GM19023 (cell line): ENCODE measurements around the gene RAB20.
"Not testable (repeated sequence)": the region's sequence is repeated elsewhere in the genome, so short reads cannot be mapped to it uniquely, and the experiment has no call there.

ENCODE experiments used
- ATAC-seq: cut with Tn5 transposase; IDR thresholded peaks from one replicate; pipeline ENCODE4 v1.9.1; 2021; ENCODE audit warnings: mild to moderate bottlenecking, moderate library complexity; ENCODE audit not compliant: unreplicated experiment

The RAB20 gene

DNA sequence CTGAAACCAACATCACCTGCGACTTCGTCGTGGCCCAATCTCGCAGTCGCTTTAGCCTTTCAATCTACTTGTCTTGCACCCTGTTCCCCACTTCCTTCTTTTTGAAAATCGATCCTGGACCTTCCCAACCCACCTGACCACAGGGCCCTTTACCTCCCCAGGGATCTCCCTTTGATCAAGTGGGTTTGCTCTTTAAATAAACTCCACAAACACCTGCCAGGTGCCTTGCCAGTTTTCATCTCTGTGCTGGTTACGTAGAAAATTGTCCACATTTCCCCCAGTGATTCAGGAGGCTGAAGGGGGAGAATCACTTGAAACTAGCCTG, 14.5 kb upstream of the RAB20 start:
- no peak for ATAC-seq

DNA sequence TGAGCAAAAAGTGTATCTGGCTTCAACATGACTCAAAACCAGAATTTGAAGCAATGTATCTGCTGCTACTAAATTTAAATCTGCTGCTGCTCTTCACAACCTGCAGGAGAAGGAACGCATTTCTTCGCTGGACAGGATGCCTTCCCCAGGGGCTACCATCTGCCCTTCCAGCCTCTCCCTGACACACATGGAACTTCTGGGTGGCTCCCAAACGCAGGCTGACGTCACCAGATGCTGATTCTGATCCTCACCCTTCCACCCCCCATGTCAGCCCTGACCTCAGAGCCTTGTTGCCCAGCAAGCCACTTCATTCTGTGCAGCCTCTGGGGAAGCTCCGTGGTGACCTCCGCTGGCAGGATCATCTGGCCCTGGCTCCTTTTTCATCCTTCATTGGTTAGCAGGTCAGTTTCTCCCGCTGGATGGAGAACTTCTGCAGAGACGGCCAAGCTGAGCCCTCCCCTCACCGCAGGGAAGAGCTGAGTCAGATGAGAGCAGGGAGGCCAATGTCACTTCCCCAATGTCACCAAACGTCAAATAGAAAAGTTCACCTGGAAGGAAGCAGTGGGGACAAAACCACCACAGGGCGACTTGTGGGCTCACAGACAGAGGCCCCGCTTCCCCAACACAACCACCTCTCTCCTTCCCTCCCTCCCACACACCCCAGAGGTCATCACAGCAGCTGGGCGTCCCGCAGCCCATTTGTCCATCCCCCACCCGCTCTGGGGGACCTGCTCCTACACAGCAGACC, 14.0 kb upstream of the RAB20 start:
- peak; percentile 86 for ATAC-seq

DNA sequence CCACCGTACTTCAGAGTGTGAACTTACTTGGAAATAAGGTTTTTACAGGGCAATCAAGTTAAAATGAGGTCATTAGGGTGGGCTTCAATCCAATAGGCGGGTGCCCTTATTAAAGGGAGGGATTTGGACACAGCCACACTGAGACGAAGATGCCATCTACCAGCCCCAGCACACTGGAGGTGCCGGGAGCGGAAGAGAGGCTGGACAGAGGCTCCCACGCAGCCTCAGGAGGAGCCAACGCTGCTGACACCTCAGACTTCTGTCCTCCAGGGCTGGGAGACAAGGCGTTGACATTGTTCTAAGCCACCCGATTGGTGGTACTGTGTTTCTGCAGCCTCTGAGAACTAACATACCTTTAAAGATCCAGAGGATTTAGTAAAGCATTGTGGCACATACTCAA, 12.6 kb upstream of the RAB20 start:
- ATAC-seq = no peak

DNA sequence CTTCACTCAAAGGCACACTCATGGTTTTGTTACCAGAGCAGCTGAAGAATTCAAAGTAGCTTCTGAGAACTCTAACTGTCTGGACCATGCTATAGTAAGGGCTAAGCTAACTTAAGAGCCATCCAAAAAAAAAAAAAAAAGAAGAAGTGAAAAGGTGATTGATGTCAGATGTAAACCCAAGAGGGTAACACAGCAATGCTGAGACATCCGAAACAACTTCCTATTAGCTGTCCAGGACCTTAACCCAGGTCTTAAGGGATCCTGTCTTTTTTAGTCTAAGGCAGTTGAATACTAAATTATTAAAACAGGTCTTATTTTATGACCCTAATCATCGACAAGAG, 11.2 kb upstream of the RAB20 start:
- ATAC-seq = no peak

DNA sequence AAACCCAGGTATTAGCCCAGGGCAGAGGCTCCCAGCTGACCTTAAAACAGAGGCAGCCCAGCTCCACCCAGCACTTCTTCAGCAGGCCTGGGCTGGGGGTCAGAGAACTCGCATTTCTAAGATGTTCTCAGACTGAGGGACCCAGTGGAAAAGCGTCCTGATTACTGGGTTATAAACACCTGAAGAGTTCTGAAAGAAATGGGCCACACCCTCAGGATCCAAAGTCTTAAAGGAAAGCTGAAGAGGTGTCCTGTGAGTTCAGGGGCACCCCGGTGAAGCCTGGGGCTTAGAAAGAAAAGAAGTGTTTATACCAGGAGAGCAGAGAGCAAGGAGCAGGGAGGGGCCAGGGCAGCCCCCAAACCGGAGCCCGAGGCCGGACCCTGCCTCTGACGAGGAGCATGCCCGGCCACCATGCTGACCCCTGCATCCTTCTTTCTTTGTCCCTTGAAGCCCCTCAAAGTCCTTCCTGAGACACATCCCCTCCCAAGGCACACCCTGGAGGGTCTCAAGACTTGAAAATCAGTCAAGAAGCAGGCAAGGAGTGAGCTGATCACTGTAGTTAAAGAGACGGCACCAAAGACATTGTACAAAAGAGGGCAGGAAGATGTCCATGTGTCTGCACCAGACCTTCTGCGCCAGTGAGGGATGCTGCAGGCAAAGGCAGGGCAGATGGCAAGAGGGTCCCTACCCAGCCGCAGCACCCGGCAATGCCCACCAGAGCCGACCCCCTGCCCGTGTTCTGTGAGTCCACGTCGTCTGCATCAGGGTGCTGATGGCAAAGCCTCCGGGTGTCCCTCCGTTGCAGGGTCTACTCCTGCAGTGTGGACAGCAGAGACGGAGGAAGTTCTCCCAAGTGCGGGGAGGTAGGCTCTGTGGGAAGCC, 10.6 kb upstream of the RAB20 start:
- no peak for ATAC-seq

DNA sequence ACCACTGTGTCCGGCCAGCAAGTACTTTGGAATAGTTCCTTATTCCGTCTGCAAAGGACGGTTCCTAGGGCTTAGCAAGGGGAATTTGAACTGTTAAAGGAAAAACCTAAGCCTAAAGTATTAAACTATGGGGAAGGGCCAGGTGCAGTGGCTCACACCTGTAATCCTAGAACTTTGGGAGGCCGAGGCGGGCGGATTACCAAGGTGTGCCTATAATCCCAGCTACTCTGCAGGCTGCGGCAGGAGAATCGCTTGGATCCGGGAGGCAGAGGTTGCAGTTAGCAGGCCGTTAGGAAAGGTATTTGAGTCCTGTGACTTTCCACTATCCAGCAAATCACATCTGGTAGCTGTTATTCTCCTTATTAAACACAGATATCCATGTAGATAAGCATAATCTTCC, 9.4 kb upstream of the RAB20 start:
- ATAC-seq = no peak

DNA sequence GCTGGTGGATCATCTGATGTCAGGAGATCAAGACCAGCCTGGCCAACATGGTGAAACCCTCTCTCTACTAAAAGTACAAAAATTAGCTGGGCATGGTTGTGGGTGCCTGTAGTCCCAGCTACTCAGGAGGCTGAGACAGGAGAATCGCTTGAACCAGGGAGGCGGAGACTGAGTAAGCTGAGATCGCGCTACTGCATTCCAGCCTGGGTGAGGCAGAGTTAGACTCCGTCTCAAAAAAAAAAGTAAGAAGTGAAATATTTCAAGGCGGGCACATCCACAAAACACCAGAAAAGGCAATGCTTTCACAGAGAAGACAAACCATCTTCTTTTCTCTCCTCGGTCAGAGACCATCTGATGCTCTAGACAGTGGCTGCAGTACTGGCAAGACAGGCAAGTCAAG, 8.4 kb upstream of the RAB20 start:
- not testable (repeated sequence) for ATAC-seq

DNA sequence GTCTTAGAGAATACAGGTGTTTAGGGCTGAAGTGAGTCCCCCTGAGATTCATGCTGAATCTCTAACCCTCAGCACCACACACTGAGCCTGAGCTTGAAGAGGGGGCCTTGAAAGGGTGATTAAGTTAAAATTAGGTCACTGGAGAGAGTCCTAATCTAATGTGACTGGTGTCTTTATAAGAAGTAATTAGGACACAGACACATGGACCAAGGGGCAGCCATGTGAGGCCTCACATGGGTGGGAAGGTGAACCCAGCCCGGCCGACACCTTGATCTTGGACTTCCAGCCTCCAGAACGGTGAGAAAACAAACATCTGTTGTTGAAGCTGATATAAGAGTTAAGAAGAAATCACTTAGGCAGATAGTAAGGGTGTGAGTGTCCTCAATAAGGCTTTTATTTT, 7.1 kb upstream of the RAB20 start:
- no peak for ATAC-seq

DNA sequence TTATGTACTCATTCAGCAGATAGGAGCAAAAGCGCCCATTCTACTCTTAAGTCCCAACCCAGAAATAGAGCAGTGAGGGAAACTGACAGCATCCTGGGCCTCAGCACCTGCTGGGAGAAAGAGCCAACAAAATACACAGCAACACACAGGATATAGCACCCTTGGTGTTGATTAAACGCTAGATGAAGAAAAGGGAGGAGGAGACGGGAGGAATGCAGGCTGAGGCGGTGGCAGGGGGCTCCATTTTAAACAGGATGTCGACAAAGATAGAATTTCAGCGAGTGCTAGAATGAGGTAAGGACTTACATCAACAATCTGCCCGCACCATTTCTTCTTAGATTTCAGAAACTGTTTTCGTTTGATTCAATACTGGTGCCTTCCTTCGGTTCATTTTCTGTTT, 4.6 kb upstream of the RAB20 start:
- ATAC-seq = no peak

DNA sequence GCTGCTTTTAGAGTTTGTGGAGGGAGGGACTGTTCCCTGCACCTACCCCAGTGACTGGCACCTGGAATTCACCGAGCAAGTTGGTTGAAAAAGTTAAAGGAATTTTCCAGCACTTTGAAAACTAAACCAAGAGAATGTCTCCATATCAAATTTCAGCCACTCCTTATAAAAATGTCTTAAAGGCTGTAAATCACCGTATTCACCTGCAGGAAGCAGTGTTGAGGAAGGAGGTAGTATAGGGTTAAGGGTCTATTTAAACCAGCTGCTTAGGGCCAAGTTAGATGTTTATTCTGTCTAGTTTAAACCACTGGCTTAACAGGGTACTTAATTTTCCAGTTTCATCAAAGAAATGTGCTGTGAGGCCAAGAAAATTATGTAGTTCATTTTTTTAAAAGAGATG, 3.8 kb upstream of the RAB20 start:
- ATAC-seq = no peak

DNA sequence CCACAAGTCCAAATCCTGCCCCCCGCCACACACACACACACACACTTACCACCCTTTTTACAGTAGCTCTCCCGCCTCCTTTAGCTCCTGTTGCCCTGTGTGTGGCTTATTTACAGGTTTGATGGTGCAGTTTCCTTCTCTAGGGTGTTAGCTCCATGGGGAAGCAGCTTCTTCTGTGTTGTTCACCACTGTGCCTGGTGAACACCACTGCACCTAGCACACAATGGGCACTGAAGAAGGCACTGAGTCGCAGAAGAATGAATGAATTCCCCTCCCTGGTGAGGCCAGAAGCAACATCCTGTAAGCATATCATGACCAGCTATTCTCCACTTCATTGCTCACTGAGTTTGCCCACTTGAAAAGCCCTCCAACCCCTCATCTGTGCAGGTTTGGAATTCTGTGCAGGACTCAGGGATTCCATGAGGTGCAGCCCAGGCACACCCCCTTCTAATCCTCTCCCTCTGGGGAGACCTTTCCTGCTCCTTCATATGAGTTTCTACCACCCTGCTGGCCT, 3.0 kb upstream of the RAB20 start:
- no peak for ATAC-seq

DNA sequence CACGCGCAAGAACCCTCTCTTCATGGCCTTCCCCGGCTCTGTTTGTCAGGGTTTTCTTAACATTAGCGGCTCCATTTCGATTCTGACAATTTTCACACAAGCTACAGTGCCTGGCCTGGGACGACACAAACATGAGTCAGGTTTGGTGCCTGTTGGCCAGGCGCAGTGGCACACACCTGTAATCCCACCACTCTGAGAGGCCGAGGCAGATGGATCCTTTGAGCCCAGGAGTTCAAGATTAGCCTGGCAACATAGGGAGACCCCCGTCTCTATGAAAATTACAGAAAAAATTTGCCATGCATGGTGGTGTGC, 1.9 kb upstream of the RAB20 start:
- ATAC-seq = no peak

DNA sequence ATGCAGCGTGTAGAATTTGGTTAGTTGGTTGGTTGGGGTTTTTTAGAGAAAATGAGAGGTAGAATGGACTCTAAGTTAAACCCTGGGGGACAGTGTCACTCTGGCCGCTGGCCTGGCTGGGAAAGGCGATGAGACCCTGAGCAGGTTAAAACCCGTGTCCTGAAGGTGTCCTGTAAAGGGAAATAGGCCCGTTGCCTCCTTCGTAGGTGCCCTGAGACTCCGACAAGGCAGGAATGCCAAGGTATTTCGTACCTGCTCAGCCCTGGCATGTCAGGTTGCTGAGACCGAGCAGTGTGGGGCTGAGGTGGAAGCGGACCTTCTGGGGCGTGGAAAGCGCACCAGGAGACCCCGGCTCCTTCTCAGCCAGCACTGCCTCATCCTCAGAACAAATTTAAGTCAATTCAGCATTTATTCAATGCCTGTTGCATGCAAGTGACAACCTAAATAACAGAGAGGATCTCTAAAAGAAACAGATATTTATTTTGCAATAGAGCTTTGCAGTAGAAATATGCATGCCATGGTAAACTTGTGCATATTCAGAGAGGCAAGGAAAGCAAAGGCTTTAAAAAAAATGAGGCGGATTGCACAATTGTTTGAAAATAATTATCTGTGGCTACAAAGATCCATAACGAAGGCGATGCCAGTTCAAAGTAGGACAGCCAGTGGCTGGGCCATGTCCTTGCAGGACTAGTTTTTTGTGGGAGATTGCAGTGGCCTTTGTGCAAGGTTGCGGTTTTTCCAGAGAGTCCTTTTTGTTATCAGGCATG, 1.4 kb upstream of the RAB20 start:
- no peak for ATAC-seq

DNA sequence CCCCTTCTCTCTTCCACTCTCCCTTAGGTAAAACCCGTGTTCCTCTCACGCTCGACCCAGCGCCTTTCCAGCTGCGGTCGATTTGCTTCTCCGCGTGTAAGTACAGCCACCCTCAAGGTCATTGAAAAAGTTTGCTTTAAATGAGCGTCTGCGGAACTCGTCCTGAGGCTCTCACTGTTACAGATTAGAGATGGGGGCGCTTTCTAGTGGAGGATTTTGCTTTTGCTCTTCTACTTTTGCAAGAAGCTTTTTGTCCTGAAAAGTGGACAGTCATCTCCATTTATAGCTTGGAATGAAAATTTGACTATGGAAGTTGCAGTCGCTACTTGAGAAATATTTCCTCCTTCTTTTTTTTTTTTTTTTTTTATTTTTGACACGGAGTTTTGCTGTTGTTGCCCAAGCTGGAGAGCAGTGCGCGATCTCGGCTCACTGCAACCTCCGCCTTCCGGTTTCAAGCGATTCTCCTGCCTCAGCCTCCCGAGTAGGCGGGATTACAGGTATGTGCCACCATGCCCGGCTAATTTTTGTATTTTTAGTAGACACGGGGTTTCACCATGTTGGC, 595 bp upstream of the RAB20 start:
- ATAC-seq = no peak

DNA sequence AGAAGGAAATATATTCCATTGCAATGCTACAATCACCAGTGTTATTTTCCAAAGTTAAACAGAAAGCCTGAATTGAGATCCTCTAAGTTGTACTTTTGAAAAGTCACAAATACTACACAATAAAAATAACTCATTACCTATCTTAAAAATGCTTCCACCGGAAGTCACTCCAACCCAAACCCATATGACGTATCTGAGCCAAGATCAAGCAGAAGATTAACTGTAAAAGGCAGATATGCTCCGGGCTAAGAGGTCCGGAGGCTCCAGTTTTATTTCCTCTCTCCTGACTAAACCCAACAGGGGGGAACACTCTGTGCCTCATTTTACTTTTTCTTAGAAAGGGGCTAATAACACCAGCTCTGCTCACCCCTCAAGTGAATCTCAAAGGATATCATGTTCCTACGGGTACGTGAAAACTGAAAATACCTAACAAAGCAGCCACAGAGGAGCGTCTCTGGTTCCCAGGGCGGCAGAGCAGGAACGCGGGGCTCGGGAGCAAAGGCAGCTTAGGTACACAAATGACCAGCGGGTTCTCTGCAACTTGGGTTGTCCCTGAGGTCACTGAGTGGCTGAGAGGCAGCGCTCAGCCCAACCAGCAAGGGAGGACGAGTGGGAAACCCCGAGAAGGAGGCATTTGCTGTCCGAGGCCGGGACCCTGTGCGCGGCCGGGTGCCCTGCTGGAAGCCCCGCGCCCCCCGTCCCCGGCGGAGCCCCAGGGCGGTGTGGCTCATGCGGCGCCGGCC, 750 bp downstream of the RAB20 start:
- peak; percentile 29 for ATAC-seq

DNA sequence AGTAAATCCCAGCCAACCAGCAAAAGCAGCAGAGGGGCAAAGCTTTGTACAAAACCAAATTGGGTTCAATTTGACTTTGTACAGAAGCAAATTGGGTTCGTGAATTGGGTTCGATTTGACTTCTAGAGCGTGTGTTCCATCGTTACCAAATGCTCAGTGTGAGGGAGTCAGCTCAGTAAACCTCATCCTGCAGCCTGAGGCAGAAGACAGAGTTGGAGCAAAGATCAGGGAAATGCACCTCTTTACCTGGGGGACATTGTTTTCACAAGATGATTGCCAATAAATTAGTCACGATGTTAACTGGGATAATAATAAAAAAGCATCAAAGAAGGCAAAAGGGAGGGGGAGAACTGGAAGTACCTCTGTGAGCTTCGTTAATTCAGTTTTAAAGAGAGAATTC, 1.5 kb downstream of the RAB20 start:
- no peak for ATAC-seq

DNA sequence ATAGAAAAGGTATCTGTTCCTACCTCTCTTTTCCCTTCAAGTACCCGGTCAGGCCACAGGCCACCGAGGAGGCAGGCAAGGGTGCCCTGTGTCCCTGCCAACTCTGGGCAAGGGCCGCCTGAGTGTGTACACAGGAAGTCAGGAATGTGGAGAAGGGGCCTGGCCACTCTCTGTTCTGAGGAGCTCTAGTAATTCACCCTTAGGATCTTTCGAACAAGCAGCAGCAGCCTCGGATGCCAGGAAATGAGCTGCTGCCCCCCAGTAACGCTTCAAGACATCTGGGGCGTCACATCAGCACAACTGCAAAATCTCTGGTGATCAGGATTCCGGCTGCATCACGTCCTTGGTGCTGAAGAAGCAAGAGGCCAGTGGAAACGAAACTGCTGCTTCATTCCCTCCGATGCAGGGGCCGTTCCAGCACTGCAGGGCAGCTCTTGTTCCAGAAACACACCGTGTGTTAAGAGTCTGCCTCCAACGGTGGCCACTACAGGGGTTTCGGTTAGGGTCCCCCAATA, 2.0 kb downstream of the RAB20 start:
- no peak for ATAC-seq

DNA sequence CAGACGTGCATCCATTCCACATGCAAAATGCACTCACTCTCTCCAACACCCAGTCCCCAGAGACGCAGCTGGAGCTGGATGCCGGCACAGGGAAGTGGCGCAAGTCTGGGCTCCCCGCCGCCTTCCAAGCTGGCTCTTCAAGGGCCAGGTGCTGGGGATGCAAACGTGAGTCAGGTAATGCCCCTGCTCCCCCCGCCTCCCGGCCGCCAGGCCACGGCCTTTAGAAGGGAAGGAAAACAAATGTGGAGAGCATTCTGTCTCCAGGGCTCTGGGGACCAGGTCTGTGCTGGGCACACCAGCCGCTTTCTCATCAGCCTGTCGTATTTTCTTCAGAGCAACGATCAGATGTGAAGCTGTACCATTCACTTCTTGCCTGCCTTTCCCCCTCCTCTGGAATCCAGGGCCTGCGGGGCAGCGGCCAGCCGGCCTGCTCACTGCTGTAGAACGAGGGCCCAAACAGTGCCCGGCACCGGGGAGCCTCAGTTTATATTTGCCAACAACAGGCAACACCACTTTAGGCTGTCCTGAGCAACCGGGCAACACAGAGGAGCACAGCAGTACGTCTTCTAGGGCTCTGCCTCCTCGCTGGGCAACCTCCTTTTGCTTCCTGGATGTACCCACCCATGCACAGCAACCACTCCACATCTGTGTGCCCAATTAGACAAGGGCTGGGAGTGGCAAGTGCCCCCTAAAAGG, 3.8 kb downstream of the RAB20 start:
- no peak for ATAC-seq

DNA sequence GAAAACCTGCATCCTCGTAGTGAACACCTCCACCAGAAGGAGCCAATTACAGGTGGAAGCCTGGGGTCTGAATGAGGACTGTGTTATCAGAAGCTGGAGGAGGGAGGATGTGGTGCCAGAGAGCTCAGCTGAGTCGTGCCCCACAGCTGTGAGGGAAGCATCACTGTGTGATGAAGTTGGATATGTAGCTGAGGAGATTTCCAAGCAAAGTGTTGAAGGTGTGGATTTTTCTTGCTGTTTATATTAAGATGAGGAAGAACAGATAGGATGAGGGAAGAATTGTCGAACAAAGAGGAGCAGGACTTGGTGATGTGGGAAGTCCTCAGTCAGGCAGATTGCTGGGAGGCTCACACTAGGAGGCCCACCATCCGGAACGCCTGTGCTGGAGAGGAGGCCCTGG, 4.4 kb downstream of the RAB20 start:
- no peak for ATAC-seq

DNA sequence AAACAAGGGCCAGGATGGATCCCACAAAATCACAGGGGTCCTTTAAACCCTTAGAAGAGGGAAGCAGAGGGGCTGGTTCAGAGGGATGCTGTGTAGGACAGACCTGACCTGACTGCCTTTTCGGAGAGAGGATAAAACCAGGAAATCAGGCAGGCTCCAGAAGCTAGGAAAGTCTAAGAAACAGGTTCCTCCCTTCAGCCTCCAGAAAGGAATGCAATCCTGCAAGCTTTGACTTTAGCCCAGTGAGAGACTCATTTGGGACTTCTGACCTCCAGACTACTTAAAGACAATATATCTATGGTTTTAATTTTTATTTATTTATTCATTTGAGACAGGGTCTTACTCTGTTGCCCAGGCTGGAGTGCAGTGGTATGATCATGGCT, 5.3 kb downstream of the RAB20 start:
- ATAC-seq = no peak
